Activated CD4-positive, alpha-beta T cell treated with anti-CD3 and anti-CD28 coated beads, Interleukin-2, amount 10 ng/mL, durations not matched to agents 7 days and 5 days (primary cell): ENCODE results near the gene SOWAHA. TPM values are rescaled to one million over a fixed set of nuclear protein-coding genes. Genes with fewer than 3 reads are reported as not detected.
A peak's percentile ranks its signal among the peaks of the same experiment; 100 is the strongest.

Experiments used
- CTCF ChIA-PET: fragments of 350-600 bp; sonication (Branson Sonifier 250); formaldehyde crosslinking; loops from one replicate; lab custom pipeline; 2021; ENCODE audit warnings: antibody characterized with exemption; lab: Charles Lee
- POLR2A ChIA-PET: fragments of 350-600 bp; sonication (Branson Sonifier 250); formaldehyde crosslinking; loops from one replicate; lab custom pipeline; 2021; ENCODE audit warnings: antibody characterized with exemption; lab: Charles Lee
- DNase-seq: peaks from one replicate; pipeline ENCODE4 v3.0.0-alpha.2; 2020
- H3K27ac Mint-ChIP-seq: one replicate; pipeline ENCODE4 v1.8.0; 2021; ENCODE audit warnings: mild to moderate bottlenecking, moderate library complexity, mixed read lengths
- H3K27me3 Mint-ChIP-seq: one replicate; pipeline ENCODE4 v1.8.0; 2021; ENCODE audit warnings: mixed read lengths
- H3K36me3 Mint-ChIP-seq: one replicate; pipeline ENCODE4 v1.8.0; 2021; ENCODE audit warnings: low read depth, mixed read lengths
- H3K4me1 Mint-ChIP-seq: one replicate; pipeline ENCODE4 v1.8.0; 2021; ENCODE audit warnings: mixed read lengths
- H3K4me3 Mint-ChIP-seq: one replicate; pipeline ENCODE4 v1.8.0; 2021; ENCODE audit warnings: mild to moderate bottlenecking, moderate library complexity, mixed read lengths
- H3K9me3 Mint-ChIP-seq: one replicate; pipeline ENCODE4 v1.8.0; 2021; ENCODE audit warnings: mixed read lengths
- total RNA-seq, 2 experiments: library from RNA; stranded (reverse); gene quantifications; one replicate each; pipeline ENCODE4 v1.2.3, GENCODE V29; 2021

SOWAHA gene
- total RNA-seq, 2 experiments from 2014 or later = not detected

- POLR2A ChIA-PET = no interaction called here
- Mint-ChIP-seq H3K27me3 (peaks cover 60% of the 10 kb centered on the region), H3K4me1 (peaks cover 34% of the 10 kb centered on the region), H3K36me3 (no peaks in the 10 kb centered on the region), H3K9me3 (no peaks in the 10 kb centered on the region), H3K27ac (no peak overlapping the region), H3K4me3 (peak overlapping the region; percentile 2)
- CTCF ChIA-PET = interaction anchor here (0.8 to 1.1 kb wide), 2 partner anchors 16 to 24 kb away, joined by 3 read pairs; no protein-coding TSS in a partner anchor
- DNase-seq = no peak
These were observed 32.1 kb upstream of the SOWAHA start for GRCh38 chr5:132781029-132781428.

GRCh38 chr5:132782101-132782500, 31.0 kb upstream of the SOWAHA start:
- CTCF ChIA-PET = interaction anchor here (0.8 kb wide), 1 partner anchor 25 kb away, joined by 3 read pairs; no protein-coding TSS in a partner anchor
- peaks cover 62% of the 10 kb centered on the region for H3K27me3 Mint-ChIP-seq
- H3K4me3 Mint-ChIP-seq = no peak overlapping the region
- DNase-seq = no peak
- peaks cover 31% of the 10 kb centered on the region for H3K4me1 Mint-ChIP-seq
- no peaks in the 10 kb centered on the region for H3K9me3 Mint-ChIP-seq
- no peaks in the 10 kb centered on the region for H3K36me3 Mint-ChIP-seq
- H3K27ac Mint-ChIP-seq = no peak overlapping the region
- POLR2A ChIA-PET = no interaction called here

- H3K27ac Mint-ChIP-seq = no peak overlapping the region
- peaks cover 15% of the 10 kb centered on the region for H3K4me1 Mint-ChIP-seq
- no peak for DNase-seq
- CTCF ChIA-PET = interaction anchor here (1.0 to 1.8 kb wide), 5 partner anchors 12 to 46 kb away, joined by 3 to 6 read pairs (median 4); partner anchors contain the start of genes CCNI2 and SHROOM1
- H3K36me3 Mint-ChIP-seq = no peaks in the 10 kb centered on the region
- POLR2A ChIA-PET = no interaction called here
- peaks cover 46% of the 10 kb centered on the region for H3K27me3 Mint-ChIP-seq
- no peaks in the 10 kb centered on the region for H3K9me3 Mint-ChIP-seq
- H3K4me3 Mint-ChIP-seq = no peak overlapping the region
These were observed 27.7 kb upstream of the SOWAHA start for GRCh38 chr5:132785365-132785764.

GRCh38 chr5:132785864-132786263, 27.2 kb upstream of the SOWAHA start:
- H3K4me3 Mint-ChIP-seq = no peak overlapping the region
- ChIA-PET CTCF (interaction anchor here (1.0 to 1.8 kb wide), 4 partner anchors 12 to 45 kb away, joined by 3 to 6 read pairs (median 4); partner anchors contain the start of genes CCNI2 and SHROOM1), POLR2A (no interaction called here)
- H3K36me3 Mint-ChIP-seq = no peaks in the 10 kb centered on the region
- no peak for DNase-seq
- H3K9me3 Mint-ChIP-seq = no peaks in the 10 kb centered on the region
- peaks cover 10% of the 10 kb centered on the region for H3K4me1 Mint-ChIP-seq
- no peak overlapping the region for H3K27ac Mint-ChIP-seq
- peaks cover 46% of the 10 kb centered on the region for H3K27me3 Mint-ChIP-seq

- H3K4me3 Mint-ChIP-seq = no peak overlapping the region
- no peaks in the 10 kb centered on the region for H3K9me3 Mint-ChIP-seq
- peaks cover 37% of the 10 kb centered on the region for H3K27me3 Mint-ChIP-seq
- no peak for DNase-seq
- ChIA-PET POLR2A (no interaction called here), CTCF (interaction anchor here (1.1 to 1.5 kb wide), 3 partner anchors 14 to 98 kb away, joined by 3 read pairs; no protein-coding TSS in a partner anchor)
- no peaks in the 10 kb centered on the region for H3K36me3 Mint-ChIP-seq
- H3K27ac Mint-ChIP-seq = no peak overlapping the region
- H3K4me1 Mint-ChIP-seq = peaks cover 2% of the 10 kb centered on the region
These were observed 26.0 kb upstream of the SOWAHA start for GRCh38 chr5:132787076-132787475.

- POLR2A ChIA-PET = no interaction called here
- Mint-ChIP-seq H3K4me3 (no peak overlapping the region), H3K27me3 (peaks cover 30% of the 10 kb centered on the region), H3K36me3 (no peaks in the 10 kb centered on the region), H3K4me1 (no peaks in the 10 kb centered on the region), H3K27ac (no peak overlapping the region), H3K9me3 (no peaks in the 10 kb centered on the region)
- CTCF ChIA-PET = no interaction called here
- no peak for DNase-seq
These were observed 24.6 kb upstream of the SOWAHA start for GRCh38 chr5:132788508-132788907.

GRCh38 chr5:132788990-132789886, 23.9 kb upstream of the SOWAHA start:
- no peak overlapping the region for H3K4me3 Mint-ChIP-seq
- H3K4me1 Mint-ChIP-seq = no peaks in the 10 kb centered on the region
- H3K9me3 Mint-ChIP-seq = no peaks in the 10 kb centered on the region
- H3K27me3 Mint-ChIP-seq = peaks cover 33% of the 10 kb centered on the region
- DNase-seq = no peak
- H3K27ac Mint-ChIP-seq = no peak overlapping the region
- POLR2A ChIA-PET = no interaction called here
- CTCF ChIA-PET = interaction anchor here (0.5 to 1.6 kb wide), 3 partner anchors 16 to 1321 kb away, joined by 3 read pairs; no protein-coding TSS in a partner anchor
- no peaks in the 10 kb centered on the region for H3K36me3 Mint-ChIP-seq

GRCh38 chr5:132790201-132790865, 22.8 kb upstream of the SOWAHA start:
- Mint-ChIP-seq H3K27ac (no peak overlapping the region), H3K9me3 (no peaks in the 10 kb centered on the region), H3K27me3 (peaks cover 36% of the 10 kb centered on the region), H3K4me1 (no peaks in the 10 kb centered on the region), H3K4me3 (no peak overlapping the region), H3K36me3 (no peaks in the 10 kb centered on the region)
- ChIA-PET CTCF (interaction anchor here (0.5 to 3.3 kb wide), 7 partner anchors 12 to 1322 kb away, joined by 3 to 17 read pairs (median 3); no protein-coding TSS in a partner anchor), POLR2A (no interaction called here)
- DNase-seq = no peak

- Mint-ChIP-seq H3K27me3 (peaks cover 31% of the 10 kb centered on the region), H3K36me3 (no peaks in the 10 kb centered on the region), H3K27ac (no peak overlapping the region), H3K9me3 (no peaks in the 10 kb centered on the region), H3K4me1 (no peaks in the 10 kb centered on the region), H3K4me3 (no peak overlapping the region)
- no peak for DNase-seq
- POLR2A ChIA-PET = no interaction called here
- CTCF ChIA-PET = interaction anchor here (0.6 to 3.3 kb wide), 6 partner anchors 11 to 413 kb away, joined by 3 to 17 read pairs (median 4); no protein-coding TSS in a partner anchor
These were observed 22.1 kb upstream of the SOWAHA start for GRCh38 chr5:132791026-132791425.

- no peaks in the 10 kb centered on the region for H3K36me3 Mint-ChIP-seq
- DNase-seq = no peak
- no peak overlapping the region for H3K27ac Mint-ChIP-seq
- CTCF ChIA-PET = interaction anchor here (0.7 to 1.7 kb wide), 6 partner anchors 12 to 272 kb away, joined by 3 to 6 read pairs (median 4); no protein-coding TSS in a partner anchor
- POLR2A ChIA-PET = interaction anchor here (0.6 kb wide), 1 partner anchor 318 kb away, joined by 5 read pairs; no protein-coding TSS in a partner anchor
- H3K4me1 Mint-ChIP-seq = no peaks in the 10 kb centered on the region
- no peak overlapping the region for H3K4me3 Mint-ChIP-seq
- H3K27me3 Mint-ChIP-seq = peaks cover 43% of the 10 kb centered on the region
- H3K9me3 Mint-ChIP-seq = no peaks in the 10 kb centered on the region
These were observed 15.5 kb upstream of the SOWAHA start for GRCh38 chr5:132797651-132798050.

GRCh38 chr5:132799392-132799791, 13.7 kb upstream of the SOWAHA start:
- Mint-ChIP-seq H3K27me3 (peaks cover 56% of the 10 kb centered on the region), H3K9me3 (no peaks in the 10 kb centered on the region), H3K4me3 (no peak overlapping the region), H3K4me1 (no peaks in the 10 kb centered on the region), H3K27ac (no peak overlapping the region), H3K36me3 (no peaks in the 10 kb centered on the region)
- ChIA-PET CTCF (interaction anchor here (0.9 to 1.0 kb wide), 2 partner anchors 28 to 111 kb away, joined by 3 read pairs; no protein-coding TSS in a partner anchor), POLR2A (no interaction called here)
- DNase-seq = no peak

GRCh38 chr5:132800545-132800944, 12.6 kb upstream of the SOWAHA start:
- CTCF ChIA-PET = interaction anchor here (0.8 to 2.5 kb wide), 3 partner anchors 9 to 268 kb away, joined by 3 to 17 read pairs (median 3); no protein-coding TSS in a partner anchor

More at GRCh38 chr5:132800545-132800944, 12.6 kb upstream of the SOWAHA start:
- DNase-seq = no peak
- Mint-ChIP-seq H3K4me1 (no peaks in the 10 kb centered on the region), H3K27me3 (peaks cover 57% of the 10 kb centered on the region), H3K36me3 (no peaks in the 10 kb centered on the region), H3K9me3 (no peaks in the 10 kb centered on the region), H3K4me3 (no peak overlapping the region), H3K27ac (no peak overlapping the region)
- POLR2A ChIA-PET = no interaction called here
